AG08396 (cell line): ENCODE results near the gene ZNF488.

ENCODE experiments used
- DNase-seq: peaks from one replicate; pipeline ENCODE4 v3.0.0; 2012; ENCODE audit warnings: low spot score, mixed read lengths

Gene ZNF488

DNA sequence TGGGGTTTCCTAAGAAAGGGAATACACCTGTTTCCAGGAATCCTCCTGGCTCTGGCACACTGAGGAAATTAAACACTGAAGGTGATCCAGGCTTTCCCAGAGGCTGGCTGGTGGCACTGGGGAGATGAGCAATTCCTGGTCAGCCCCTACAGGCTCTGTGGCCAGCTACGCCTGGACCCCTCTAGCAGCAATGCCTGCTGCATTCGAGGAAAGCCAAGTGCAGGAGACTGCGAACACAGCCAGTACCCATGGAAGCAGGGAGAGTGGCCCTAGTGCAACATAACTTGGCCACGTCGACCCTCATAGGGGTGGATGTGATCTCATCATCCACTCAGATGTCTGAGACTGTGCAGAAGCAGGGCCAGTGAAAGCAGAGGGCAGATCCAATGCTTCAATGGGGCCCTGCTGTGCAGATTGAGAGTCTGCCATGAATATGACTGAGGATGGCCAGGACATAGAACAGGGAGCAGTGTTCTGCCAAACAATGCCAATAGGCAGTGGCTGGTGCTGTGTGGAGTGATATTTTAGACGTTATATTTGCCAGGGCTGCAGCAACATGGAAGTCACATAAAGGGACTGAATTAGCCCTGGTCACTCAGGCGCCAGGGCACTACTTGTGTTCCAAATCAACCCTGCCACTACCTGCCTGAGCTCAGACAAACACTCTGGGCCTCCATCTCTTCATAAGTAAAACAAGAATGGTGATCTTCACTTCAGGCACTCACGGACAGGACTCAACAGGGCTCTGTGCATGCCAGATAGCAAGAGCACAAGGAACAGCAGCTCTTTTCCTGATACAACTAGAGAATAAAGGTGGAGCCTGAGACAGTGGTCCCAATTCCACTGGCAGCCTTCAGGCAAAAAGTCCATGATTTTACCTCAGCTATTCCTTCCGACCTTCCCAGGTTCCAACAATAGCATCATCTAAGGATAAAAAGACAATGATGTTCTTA, 2.4 kb downstream of the ZNF488 start:
- DNase-seq = peak; percentile 2

DNA sequence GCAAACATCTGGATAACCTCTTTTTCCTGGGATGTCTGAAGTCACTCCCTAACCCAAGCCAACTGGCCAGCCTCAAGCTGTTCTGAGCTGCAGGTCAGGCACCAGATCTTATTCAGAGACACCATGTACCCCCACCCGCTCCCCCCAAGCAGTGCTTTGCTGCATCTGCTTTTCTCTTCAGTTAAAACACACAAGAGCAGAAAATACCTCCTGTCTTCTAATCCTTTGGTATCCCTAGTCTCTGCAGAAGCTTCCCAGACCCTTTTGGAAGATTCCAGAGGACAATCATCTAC, 3.0 kb downstream of the ZNF488 start:
- DNase-seq = peak; percentile 7

DNA sequence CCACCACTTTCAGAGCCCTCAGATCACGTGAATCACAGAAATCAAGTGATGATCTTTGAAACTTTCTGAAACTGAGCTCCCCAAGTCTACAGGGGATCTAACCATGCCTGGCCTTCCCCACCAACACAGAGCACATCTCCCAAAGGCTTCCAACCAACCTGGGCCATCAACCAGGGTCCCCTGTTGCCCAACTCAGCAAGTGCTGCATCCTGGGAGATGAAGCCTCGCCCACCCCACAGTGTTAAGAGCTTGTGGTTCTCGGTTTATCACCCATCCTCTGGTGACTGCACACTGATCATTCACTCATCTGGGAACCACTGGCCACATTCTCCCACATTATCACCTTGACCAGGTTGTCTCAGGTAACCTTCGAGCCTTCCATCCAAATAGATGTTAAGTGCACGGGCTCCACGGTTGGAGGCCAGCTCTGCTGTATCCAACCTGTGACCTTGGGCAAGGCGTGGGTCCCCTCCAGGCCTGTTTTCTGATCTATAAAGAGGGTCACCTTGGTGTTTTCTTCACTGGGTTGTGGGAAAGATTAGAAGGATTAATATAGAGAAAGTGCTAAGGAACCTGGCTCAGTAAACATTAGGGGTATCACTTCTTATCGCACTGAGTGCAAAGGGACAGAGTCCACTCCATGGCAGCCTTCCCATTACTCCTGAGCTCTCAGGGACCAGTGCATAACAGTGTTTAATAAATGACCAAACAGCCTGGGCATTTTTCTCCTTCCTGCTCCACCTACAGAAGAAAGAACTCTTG, 3.6 kb downstream of the ZNF488 start:
- DNase-seq = peak; percentile 5

DNA sequence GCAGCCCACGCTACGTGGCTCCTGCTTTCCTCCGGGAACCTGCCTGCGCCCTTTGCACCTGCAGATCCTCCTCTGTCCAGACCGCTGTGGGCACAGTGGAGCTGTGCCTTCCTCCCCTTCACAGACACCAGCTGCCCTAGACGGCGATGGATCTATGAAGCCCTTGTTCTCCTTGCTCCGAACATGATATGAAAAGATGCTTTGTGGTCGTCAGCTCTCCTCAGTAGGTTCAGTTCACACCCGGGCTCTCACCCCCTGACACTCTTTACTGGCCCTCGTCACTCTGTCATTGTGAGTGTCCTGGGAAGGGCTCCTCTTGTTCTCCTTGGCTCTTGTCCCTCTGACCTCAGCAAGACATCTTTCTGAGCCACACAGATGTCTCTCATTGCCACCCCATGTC, 4.2 kb downstream of the ZNF488 start:
- peak; percentile 4 for DNase-seq

DNA sequence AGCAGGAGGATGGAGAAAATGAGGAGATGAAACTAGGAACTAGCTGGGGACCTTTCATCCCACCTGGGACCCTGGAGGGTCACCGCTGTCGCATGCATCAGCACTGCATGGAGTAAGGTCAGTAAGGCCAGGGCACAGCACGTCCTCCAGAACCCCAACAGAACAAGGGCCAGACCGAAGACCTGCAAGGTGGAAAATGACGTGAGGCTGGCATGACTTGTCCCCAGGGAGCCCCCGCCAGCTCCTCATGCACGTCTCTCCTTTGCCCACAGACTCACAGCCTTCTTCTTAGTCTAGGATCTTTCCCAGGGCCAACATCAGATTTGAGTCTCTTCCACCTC, 4.7 kb downstream of the ZNF488 start:
- DNase-seq = peak; percentile 2

DNA sequence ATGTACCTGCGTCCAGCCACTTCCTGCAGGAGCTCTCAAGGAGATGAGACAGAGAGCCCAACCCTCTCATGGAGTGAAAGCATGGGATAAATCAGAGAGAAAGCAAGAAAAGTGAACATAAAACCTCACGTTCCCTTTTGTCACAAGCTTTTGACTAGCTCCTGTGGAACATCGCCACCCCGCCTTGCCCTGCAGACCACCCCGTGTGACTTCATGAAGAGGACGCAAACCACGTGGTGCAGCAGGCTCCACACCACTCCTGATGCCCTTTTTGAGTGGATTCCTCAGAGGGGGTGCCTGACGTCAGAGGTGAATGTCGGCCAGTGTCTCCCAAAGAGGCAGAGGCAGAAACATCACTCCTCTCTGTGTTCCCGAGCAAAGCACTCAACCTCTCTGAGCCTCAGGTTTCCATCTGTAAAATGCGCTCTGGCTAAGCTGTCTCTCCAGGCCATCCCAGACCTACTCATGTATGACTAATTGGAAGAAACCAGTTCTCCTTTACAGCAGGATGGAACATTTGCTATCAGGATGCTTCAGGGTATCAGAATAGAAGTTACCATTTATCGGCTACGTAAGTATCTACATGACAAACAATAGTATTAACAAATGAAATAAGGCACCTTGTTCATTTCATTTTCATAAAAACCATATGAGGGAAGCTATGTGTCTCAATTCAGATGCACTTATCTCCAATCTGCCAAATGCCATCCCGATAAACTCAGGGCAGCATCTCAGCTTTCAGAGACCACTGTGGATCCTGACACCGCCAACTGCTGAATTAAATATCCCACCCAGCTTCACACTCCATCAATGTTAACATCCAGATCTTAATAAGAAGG, 5.3 kb downstream of the ZNF488 start:
- peak; percentile 2 for DNase-seq

DNA sequence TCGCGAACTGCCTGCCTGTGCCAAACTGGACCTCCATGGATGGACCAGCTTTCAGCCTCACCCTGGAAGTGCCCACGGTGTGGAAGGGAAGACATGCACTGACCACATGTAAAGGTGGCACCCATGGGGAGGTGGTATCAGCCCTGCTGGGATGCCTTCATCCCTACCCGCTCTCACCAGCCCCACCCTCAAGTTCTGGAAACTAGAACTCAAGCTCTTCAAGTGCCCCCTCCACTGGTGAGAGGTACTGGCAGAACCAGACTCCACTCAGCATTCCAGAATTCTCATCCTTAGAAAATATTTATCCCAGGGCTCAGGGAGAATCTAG, 5.9 kb downstream of the ZNF488 start:
- peak; percentile 4 for DNase-seq

DNA sequence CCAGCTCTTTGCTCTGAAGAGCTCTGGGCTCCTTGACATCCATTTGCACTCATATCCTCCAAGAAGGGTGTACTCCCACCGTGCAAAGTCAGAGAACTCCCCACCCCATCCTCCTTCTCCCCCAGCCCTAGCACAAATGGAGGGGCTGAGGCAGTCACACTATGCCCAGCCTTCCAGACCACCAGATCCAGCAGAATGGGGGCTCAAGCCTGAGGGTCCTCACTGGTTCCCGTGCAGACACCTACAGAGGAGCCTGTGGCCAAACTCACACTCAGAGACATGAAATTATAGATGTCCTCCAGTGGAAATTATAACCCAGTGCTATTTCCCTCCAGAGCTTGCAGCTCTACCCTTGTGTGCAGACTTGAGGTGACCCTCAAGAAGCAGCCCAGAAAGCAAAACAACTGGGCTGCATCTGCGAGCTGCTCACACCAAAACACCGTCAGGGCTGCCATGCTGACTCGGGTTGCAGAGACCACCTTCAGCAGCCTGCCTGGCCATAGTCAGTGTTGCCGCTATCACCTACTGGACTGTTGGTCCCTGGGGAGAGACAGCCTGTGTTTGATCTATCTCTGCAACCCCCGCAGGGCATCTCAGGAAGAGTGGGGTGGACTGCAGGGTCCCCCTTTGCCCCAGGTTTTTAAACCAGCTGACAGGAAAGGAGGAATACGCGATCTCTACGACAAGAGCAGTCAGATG, 7.4 kb downstream of the ZNF488 start:
- peak; percentile 1 for DNase-seq

DNA sequence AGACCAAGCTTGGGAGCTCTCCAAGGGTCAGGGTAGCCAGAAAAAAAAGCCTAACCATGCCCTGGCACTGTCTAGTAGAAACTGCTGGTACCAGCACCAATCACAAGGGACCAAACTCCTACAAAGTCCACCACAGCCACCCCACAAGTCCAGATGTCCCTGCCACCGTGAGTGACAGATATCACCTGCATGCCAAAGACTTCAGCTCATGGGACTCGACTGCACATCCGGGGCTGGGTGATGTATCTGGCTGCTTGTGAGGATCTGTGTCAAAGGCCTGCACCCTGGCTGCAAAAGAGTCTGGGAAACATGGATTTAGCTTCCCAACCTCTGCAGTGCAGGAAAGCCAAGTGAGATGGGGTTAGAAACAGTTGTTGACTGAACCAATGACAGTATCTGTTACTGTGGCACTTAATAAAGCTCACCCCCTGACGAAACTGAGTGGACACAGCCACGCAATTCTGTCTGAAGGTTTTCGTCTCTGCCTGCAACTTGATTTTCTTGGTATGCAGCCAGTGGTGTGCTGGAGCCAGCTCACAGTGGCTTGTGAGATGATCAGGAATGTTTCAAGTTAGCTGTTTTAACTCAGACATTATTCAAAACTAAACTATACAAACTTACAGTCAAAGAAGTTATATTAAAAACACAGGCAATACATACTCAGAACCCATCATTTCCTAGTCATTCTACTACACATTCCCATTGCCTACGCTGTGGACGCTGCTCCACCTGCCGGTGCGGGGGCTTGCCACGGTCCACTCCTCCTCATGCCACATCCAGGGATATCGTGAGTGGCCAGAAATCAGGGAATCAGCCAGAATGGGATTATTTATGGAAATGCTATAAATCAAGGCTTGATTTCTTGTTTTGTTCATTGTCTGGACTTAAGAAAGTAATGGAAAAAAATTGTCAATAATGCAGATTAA, 9.2 kb downstream of the ZNF488 start:
- DNase-seq = peak; percentile 63

DNA sequence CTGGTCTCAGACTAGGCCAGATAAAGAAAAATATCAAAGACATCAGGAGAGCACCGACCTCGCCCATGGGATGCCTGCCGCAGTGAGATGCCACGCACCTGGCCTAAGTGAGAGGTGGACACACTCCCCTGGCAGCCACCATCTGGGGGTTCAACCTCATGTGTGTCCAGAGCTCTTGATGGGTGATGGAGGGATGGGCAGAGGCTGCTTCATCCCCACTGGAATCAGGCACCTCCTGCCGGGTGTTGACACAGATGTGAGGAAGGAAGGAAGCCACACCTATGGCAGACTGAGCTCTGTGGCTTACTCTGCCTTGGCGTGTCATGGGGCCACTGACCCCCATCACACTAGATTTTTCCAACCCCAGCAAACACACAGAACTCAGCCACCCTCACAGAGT, 11.4 kb downstream of the ZNF488 start:
- no peak for DNase-seq

DNA sequence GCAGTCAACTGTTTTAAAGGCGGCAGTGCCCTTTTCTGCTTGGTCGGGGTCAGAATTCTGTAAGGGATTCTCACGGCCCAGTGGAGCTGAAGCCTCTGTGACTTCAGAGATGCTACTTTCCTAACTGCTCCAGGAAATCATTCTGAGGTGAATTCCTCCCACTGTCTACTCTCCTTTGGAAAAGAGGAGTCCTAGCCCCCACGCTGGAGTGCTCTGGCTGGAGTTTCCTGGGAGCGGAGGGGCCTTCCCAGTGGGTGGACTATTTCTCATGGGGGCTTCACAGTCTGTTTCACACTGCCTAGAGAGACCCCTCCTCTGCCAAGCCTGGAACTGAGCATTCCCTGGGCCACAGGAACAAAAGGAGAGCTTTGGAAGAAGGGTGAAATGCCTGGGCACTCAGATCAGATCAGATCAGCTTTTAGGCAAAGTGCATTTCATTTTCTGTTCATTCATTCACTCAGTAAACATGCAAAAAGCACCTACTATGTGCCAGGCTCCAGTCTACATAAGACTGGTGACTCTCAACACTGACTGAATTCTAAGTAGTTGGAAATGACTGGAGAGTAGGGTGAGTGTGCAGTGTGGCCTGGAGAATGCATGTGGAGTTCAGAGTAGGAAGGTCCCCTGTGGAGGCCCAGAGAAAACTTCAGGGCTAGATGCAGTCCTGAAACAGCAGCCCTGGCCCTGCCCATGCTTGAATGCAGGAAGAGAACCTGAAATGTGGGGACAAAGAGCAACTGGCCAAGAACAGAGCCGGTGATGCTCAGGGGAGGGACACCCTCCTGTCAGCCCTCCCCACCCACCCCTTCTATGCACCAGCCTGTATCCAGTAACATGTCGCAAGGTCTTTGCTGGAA, 12.2 kb downstream of the ZNF488 start:
- DNase-seq = no peak

DNA sequence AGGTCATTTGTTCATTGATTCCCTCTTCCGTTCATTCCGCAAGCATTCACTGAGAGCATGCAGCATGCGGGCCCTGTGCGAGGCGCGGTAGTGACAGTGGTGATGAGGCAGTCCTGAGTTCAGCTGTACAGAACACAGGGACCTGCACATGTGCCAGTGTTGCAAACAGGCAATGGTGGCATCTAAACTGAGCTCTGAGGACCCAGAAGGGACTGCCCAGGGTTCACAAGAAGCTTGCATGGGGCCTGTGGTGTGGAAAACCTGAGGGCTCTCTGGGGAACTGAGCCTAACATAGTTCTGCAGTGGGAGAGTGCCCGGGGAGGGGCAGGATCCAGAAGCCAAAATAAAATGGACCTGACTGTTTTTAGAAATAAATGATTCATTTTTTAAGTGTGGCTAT, 13.2 kb downstream of the ZNF488 start:
- DNase-seq = no peak

DNA sequence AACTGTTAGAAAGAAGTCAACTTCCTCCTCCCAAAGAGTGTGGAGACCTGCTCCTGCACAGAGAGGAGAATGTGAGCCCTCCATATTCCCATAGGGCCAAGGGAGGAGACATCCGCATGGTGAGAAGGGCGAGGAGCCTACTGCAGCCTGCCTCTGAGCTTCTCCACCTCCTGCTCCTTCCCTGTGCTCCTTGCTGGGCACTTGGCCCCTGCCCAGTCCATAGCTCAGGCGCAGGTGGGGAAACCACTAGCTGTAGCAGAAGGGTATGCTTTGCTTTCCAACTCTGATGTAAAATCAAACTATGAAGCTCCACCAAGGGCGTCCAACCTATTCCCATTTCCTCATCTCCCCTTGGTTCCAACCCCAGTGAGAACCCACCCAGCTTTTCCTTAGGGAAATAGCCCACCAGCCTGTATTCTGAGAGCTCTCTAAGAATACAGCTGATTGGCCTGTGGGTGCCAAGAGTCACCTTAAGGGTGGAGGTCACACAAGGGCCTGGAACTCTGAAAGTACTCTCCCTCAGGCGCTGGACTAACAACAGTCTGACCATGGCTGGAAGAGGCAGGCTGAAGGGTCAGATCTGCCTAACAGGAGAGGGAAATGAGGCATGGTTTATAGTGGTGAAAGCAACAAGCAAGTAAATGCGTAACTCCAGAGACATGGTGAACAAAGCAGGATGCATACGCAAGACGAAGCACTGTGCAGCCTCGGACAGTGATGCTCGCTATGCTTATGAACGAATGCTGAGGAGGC, 13.9 kb downstream of the ZNF488 start:
- DNase-seq = no peak

DNA sequence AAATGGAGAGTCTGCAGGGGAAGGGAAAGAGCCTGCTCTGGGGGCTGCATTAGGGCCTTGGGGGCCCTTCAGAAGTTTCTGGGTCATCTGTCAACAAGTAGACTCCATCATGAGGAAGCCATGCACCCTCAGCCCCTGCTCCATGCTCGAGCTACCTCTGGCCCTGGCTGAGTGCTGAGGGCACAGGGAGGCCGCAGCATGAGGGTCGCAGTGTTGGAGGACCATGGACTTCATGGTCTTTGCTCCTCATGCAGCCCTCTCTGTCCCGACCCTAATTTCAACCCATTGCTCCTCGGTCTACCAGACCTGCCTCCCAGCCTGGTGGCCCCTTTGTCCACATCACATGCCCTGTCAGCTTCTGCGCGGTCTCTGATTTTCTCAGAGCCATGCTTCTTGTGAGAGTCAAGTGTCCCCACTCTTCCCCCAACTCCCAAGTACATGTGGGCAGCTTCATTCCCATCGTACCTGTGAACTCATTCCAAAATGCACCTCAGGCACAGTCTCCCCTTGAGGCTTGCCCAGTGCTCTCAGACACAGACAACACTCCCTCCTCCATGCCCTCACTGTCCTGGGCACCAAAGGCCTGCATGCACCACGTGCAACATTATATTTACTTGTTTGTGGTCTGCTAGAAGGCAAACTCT, 14.7 kb downstream of the ZNF488 start:
- no peak for DNase-seq

DNA sequence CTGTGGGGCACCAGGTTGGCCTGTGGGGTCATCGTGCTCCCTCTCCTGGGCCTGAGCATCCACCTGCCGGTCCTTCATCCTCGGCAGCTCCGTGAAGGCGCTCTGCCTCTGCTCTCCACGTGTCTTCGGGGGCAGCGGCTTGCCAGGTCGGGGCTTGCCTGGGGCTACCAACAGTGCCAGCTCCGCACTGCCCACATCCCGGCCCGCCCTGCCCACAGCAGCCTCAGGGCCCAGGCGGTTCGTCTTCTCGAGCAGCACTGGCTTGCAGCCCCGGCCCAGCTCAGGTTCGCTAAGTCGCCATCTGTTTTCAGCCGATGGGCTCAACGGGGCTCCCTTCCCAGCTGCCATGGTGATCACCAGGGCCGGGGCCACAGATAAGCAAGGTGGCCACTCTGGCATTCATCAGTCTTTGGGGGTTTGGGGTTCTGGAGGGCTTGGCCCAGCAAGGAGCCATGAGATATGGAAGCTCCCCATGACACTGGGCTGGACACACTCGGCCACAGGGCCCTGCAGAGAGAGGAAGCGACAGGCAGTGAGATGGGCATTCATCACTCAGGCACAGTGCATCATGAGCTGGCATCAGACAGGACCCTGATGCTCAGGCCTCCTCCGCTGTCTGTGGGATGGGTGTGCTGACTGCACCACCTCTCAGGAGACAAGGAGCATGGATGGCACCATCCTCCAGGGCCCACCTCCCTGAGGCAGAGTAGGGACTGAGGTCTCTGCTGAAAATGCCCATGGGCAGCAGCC, 15.5 kb downstream of the ZNF488 start:
- no peak for DNase-seq

DNA sequence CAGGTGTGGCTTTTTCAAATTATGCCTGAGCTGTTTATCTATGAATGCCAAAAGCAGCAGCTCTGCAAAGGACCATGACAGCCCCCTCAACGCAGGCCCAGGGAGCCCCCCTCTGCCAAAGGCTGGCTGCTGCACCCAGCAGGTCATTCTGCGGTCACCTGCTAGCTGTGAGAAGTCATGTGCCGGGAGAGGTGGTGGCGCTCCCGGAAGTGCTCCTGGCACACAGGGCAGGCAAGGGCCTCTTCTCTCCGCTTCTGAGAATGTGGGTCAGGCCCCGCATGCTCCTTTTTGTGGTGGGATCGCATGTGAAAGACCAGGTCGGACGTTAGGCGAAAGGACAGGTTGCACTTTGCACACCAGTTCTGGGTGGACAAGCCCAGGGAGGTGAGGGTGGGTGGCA, 16.4 kb downstream of the ZNF488 start:
- no peak for DNase-seq

DNA sequence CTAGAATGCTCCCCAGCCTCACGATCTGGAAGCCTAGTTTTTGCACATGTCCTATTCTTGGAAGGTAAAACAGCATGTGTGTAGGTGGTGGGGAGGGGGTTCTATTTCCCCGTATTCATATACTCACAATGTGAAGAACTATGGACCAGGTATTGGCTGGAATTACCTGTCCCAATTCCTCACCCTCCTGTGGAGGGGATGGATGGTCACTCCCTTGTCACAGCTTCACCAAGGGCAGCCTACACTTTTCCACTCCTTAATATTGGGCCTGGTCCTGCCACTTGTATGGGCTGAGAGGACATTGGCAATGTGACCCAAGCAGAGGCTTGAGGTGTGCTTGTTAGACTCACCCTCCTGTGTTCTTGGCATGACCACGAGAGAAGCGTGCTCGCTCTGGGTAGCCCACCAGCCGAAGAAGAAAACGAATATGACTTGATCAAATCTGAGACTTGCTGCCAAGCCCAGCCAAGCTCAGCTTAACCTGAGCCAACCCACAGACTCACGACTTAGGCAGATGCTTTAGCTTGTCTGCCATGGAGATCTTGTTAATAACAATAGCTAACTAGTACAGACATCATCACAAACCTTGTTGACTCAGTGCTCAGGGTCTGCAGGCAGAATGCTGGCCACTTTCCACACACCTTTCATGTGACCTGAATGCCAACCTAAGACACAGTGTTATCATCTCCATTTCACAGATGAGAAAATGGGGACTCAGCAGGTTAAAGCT, 17.2 kb downstream of the ZNF488 start:
- no peak for DNase-seq
